ENCODE data around the gene PLPPR2. TPM values are rescaled to one million over a fixed set of nuclear protein-coding genes. Genes with fewer than 3 reads are reported as not detected.

Gene PLPPR2
- polyA plus RNA-seq (2011; rRNA removed) (5.6 and 6.3 TPM in 2 replicates), polyA plus RNA-seq (2017; fragmentation: RNase III; extraction: RNeasy Plus Mini Kit Qiagen cat#74134 plus additional on column Dnase treatment) (8.6 to 12.3 TPM (median 9.7 TPM) in 3 replicates), polyA minus RNA-seq (2011; rRNA and poly(A)+ RNA removed) (4.7 TPM in 2 replicates)
- polyA plus RNA-seq (2012; cell fraction: cytosol; rRNA removed), result 8.6 and 11.8 TPM in 2 replicates
- polyA plus RNA-seq (2012; cell fraction: nucleus; rRNA removed), result 20.2 and 33.1 TPM in 2 replicates

GRCh38 chr19:11355160-11356073 is at the start of gene PLPPR2:
Gene PLPPR2, plus strand, starts transcription at chr19:11355432. Its CDS starts 2,242 bp downstream, at chr19:11357674.
- H3K27ac ChIP-seq, result peak within 1 kb of the TSS; percentile 74 to 89

GRCh38 chr19:11306337-11306736 is 48.9 kb upstream of the PLPPR2 start:
- Histone ChIP-seq H3K9me3 (no peaks in the 10 kb centered on the region), H3K27ac (no peak overlapping the region), H3K4me1 (no peaks in the 10 kb centered on the region), H3K4me3 (no peak overlapping the region), H3K4me2 (no peak overlapping the region)
- FAIRE-seq (no peak), ATAC-seq (no peak), DNase-seq (ENCODE audit: low read depth in 1 of 2, low spot score in 1 of 2) (no peak)
- CTCF ChIA-PET, result interaction anchor here (0.7 to 3.0 kb wide), 3 partner anchors 11 to 75 kb away, joined by 3 to 8 read pairs (median 6); partner anchors contain the start of gene TSPAN16
- 62% methylated on average over 9 of the region's 9 CpGs for WGBS (ENCODE audit: missing lambda C conversion rate)
- POLR2A ChIA-PET, result interaction anchor here (0.7 kb wide), 1 partner anchor 33 kb away, joined by 3 read pairs; the partner anchor contains the start of gene RAB3D
- no peak for TF ChIP-seq ZNF302 (CRISPR knock-in tag; IDR thresholded peaks at IDR 0.05)
- no peak for TF ChIP-seq SMC3 (IDR thresholded peaks at IDR 0.05)
- no peak for TF ChIP-seq FOSL2 (IDR thresholded peaks at IDR 0.05)
- TF ChIP-seq FOSL2 (CRISPR knock-in tag; IDR thresholded peaks at IDR 0.05), result no peak
- no peak for TF ChIP-seq CBX8 (IDR thresholded peaks at IDR 0.05)
- TF ChIP-seq E2F6 (IDR thresholded peaks at IDR 0.05; ENCODE audit: borderline replicate concordance, low read depth), result no peak
- TF ChIP-seq SREBF2 (IDR thresholded peaks at IDR 0.05), result no peak
- no peak for TF ChIP-seq BCL3 (IDR thresholded peaks at IDR 0.05)
- no peak for TF ChIP-seq BHLHE40 (IDR thresholded peaks at IDR 0.05; ENCODE audit: low read depth, low read length)
- no peak for TF ChIP-seq EHMT2 (IDR thresholded peaks at IDR 0.05; ENCODE audit: low read depth)
- TF ChIP-seq POLR2A (IDR thresholded peaks at IDR 0.05; ENCODE audit: low read length), result no peak
- TF ChIP-seq HOXB13 (CRISPR knock-in tag; IDR thresholded peaks at IDR 0.05; ENCODE audit: low read depth), result no peak
- TF ChIP-seq ZSCAN20 (CRISPR knock-in tag; IDR thresholded peaks at IDR 0.05), result no peak

More at GRCh38 chr19:11355160-11356073, at the start of gene PLPPR2:
- ATAC-seq, result peak; percentile 78 to 95
- TF ChIP-seq TP53 (CRISPR knock-in tag; IDR thresholded peaks at IDR 0.05) (no peak), HDAC2 (IDR thresholded peaks at IDR 0.05) (no peak), JUN (IDR thresholded peaks at IDR 0.05) (0 out of 5 replicates have a peak, but pooled peaks of 1 of the 2 experiments have one; percentile 48), REST (IDR thresholded peaks at IDR 0.05) (no peak), HES2 (IDR thresholded peaks at IDR 0.05) (no peak), HEYL (CRISPR knock-in tag; IDR thresholded peaks at IDR 0.05) (no peak), CBX2 (IDR thresholded peaks at IDR 0.05; ENCODE audit: borderline replicate concordance, low read depth) (no peak), POLR2AphosphoS2 (conservative IDR thresholded peaks at IDR 0.05; ENCODE audit: low read length) (no peak), HOXA7 (CRISPR knock-in tag; IDR thresholded peaks at IDR 0.05) (no peak), ESRRA (IDR thresholded peaks at IDR 0.05; ENCODE audit: borderline replicate concordance, low read length) (no peak), ZNF302 (CRISPR knock-in tag; IDR thresholded peaks at IDR 0.05) (no peak), PBX3 (IDR thresholded peaks at IDR 0.05) (no peak), POLR2A (IDR thresholded peaks at IDR 0.05; ENCODE audit: low read length) (peak; percentile 56)
- peak; percentile 56 to 84 for DNase-seq (ENCODE audit: low read depth in 1 of 2, low spot score in 1 of 2)
- no peaks in the 10 kb centered on the region for H3K4me1 ChIP-seq
- ChIA-PET CTCF (no interaction called here), POLR2A (no interaction called here)
- H3K9me3 ChIP-seq, result no peaks in the 10 kb centered on the region
- H3K4me2 ChIP-seq, result peak within 1 kb of the TSS; percentile 90
- FAIRE-seq, result no peak
- WGBS (ENCODE audit: missing lambda C conversion rate), result 11% methylated on average over 21 of the region's 62 CpGs
- peak within 1 kb of the TSS; percentile 58 for H3K4me3 ChIP-seq
